ENCODE data around the gene LRMDA.
"Not testable (repeated sequence)": the region's sequence is repeated elsewhere in the genome, so short reads cannot be mapped to it uniquely, and the experiment has no call there.

Gene LRMDA

DNA sequence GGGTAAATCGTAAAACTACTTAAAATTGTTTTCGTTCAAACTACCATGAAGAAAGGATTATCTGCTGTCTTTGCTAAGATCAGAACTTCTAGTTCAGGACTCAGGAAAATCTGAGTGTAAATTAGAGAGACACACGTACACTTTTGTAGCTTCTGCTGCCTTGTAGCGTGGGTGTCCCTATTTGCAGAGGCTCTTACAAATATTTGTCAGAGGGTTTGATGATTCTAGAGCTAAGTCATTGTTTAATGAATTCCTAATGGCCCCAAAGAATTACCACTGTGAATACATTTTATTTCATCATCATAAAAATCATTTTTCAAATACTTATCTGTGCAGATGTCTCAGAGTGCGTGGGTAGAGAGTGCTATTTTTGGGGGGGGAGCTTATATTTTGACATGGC lies 314.9 kb downstream of the LRMDA start:
- no peak for DNase-seq (ENCODE audit: low spot score)

- DNase-seq (ENCODE audit: low spot score), result not testable (repeated sequence)
Measured at GRCh38 chr10:75750093-75750875, 318.9 kb downstream of the LRMDA start.

DNA sequence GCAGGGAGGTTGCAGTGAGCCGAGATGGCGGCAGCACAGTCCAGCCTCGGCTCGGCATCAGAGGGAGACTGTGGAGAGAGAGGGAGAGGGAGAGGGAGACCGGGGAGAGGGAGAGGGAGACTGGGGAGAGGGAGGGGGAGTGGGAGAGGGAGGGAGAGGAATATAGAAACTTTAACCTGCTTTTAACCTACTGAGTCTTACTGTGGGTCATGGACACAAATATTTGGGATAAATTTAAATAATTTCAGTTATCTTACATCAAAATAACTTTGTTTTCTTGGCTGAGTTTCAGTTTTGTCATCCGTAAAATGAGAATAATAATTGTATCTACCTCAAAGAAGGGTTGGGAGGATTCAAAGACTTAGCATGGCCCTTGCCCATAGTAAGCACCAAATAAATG lies 319.8 kb downstream of the LRMDA start:
- no peak for DNase-seq (ENCODE audit: low spot score)

- no peak for DNase-seq (ENCODE audit: low spot score)
Measured at GRCh38 chr10:75753621-75754020, 322.2 kb downstream of the LRMDA start.

GRCh38 chr10:75754096-75754831 lies 322.8 kb downstream of the LRMDA start:
- no peak for DNase-seq (ENCODE audit: low spot score)

DNA sequence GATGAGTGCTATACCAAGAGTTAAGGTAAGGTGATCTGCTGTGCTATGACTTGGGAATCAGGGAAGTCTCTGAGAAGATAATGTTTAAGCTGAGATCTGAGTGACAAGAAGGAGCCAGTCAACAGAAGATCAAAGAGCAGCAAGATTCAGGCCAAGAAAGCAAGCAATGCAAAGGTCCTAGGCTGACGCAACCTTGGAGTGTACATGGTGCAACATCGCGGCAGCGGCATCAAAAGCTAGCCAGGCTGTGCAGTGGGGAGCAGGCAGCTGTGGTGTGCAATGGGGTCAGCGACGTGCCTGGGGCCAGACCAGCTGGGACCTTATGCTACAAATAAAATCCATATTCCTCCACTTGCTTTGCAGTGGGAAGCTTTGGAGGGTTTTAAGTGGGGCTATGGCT lies 324.1 kb downstream of the LRMDA start:
- DNase-seq (ENCODE audit: low spot score), result no peak

GRCh38 chr10:75761289-75761688 lies 329.9 kb downstream of the LRMDA start:
- DNase-seq (ENCODE audit: low spot score), result no peak

GRCh38 chr10:75762431-75762802 lies 331.0 kb downstream of the LRMDA start:
- DNase-seq (ENCODE audit: low spot score), result no peak

DNA sequence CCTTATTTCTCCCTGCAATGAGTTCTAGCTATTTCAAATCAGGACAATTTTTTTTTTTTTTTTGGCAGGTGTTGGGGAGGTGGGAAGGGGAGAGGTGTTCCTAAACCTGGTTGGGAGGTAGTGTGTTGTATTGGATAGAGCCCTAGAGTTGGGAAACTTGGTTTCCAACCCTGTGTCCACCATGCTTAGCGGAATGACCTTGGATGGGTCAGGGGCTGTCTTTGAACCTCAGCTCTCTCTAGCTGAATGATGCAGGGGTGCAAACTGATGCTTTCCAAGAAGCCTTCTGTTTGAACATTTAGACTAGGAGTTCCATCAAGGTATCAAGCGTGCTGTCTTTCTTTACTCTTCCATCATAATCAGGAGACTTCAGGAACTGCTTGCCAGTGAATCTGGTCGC lies 332.2 kb downstream of the LRMDA start:
- no peak for DNase-seq (ENCODE audit: low spot score)

DNA sequence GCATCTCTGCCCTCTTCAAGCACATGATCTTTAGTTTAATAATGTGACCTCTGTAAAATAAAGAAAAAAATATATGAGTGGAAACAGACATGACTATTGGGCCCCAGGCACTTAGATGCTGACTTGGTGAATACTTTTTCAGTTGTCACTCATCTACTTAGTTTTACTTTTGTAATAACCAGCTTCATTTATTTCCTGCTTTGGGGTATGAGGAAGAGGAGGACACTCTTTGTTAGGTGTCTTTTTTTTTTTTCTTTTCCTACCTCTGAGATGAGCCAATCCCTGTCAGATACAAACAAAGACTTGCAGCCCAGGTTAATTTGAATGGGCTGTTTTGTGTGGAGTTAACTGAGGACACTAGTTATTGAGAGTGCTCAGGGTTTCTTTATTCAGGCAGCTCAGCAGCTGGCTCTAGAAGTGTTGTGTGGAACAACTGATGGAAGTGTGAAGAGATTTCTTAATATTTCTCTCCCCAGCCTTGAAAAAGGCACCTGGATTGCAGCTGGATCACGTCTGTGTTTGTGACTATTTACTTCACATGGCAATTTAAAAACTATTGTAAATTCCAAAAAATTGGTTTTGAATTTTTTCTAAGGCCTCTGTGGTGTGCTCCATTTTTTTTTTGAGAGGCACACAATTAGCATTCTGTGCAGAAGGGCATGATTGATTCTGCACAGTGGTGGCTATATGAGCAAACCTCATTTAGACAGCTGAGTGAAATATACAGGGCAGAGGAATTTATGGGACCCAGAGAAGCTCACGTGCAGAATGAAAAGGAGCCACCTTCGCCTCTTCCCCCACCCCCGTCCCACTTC lies 333.8 kb downstream of the LRMDA start:
- no peak for DNase-seq (ENCODE audit: low spot score)

- DNase-seq (ENCODE audit: low spot score), result no peak
Measured at GRCh38 chr10:75765789-75766096, 334.3 kb downstream of the LRMDA start.

GRCh38 chr10:75766106-75766505 lies 334.7 kb downstream of the LRMDA start:
- no peak for DNase-seq (ENCODE audit: low spot score)

DNA sequence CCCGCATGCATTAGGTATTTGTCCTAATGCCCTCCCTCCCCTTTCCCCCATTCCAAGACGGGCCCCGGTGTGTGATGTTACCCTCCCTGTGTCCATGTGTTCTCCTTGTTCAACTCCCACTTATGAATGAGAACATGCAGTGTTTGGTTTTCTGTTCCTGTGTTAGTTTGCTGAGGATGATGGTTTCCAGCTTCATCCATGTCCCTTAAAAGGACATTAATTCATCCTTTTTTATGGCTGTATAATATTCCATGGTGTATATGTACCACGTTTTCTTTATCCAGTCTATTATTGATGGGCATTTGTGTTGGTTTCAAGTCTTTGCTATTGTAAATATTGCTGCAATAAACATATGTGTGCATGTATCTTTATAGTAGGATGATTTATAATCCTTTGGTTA lies 335.3 kb downstream of the LRMDA start:
- not testable (repeated sequence) for DNase-seq (ENCODE audit: low spot score)

DNA sequence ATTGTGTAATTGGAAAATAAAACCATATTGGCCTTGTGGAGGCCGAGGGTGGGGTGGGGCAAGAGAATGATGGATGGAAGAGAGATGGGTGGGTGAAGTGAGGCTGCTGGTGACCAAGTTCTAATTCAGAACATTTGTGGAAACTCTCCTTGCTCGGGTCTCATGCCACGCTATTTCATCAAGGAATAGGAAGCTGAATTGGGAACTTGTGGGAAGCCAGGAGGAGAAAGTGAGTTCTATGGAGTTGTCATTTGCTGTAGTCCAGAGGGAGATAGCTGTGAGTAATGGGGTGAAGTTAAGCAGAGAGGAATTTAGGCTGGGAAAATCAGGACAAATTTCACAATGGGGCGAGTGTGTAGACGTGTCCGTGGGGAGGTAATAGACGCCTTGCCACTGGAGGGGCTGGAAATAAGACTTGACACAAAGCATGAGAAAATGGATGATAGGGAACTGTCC lies 339.2 kb downstream of the LRMDA start:
- DNase-seq (ENCODE audit: low spot score), result no peak

- no peak for DNase-seq (ENCODE audit: low spot score)
Measured at GRCh38 chr10:75771606-75772005, 340.2 kb downstream of the LRMDA start.

- no peak for DNase-seq (ENCODE audit: low spot score)
Measured at GRCh38 chr10:75772153-75772887, 340.9 kb downstream of the LRMDA start.

GRCh38 chr10:75773231-75773780 lies 341.9 kb downstream of the LRMDA start:
- no peak for DNase-seq (ENCODE audit: low spot score)

DNA sequence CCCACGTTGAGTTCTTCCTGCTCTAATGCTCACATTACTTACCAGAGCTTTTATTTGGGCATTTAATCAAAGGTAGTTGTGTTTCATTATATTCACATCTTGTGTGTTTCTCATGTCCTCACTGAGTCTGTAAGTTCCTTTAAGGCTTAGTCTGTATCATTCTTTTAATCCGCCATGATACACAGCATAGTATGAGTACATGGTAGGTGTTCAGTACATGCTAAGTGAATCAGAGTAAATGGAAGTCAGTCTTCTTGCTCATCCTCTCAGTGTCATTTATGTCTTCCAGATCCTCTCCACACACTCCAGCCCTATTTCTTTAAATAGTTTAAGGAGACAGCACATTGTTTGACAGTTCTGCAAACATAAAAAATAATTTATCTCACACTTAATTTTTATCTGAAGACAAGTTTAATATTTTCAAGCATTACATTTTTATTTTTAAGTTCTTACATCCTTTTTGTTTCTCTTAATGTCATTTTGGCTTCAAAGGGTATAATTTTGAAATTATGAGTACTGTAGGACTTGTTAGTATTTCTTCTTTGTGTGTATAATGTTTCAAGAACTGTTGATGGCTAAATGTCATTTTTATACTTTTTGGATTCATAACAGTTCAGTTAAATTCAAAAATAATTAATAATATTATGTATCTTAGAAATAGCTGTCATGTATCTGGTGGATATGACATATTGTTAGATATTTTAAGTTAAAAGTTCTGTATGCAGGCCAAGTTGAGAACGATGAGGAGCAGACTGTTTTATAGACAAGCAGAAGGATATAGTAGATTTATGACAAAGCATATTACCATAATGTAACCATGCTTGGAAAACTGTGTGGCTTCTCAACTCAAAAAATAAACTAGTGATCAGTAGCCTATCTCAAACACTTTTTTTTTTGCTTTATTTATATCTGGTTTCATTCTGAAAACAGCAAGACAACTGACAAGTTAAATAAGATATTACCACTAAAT lies 342.7 kb downstream of the LRMDA start:
- DNase-seq (ENCODE audit: low spot score), result no peak

GRCh38 chr10:75774783-75775490 lies 343.5 kb downstream of the LRMDA start:
- DNase-seq (ENCODE audit: low spot score), result no peak

Measured in ecto neural progenitor cell (in vitro differentiated cells).